HG03460 (cell line): Measurements from ENCODE around the gene SENP8.

Experiments used
- ATAC-seq: cut with Tn5 transposase; IDR thresholded peaks from one replicate; pipeline ENCODE4 v1.9.1; 2021; ENCODE audit not compliant: unreplicated experiment

Gene SENP8

DNA sequence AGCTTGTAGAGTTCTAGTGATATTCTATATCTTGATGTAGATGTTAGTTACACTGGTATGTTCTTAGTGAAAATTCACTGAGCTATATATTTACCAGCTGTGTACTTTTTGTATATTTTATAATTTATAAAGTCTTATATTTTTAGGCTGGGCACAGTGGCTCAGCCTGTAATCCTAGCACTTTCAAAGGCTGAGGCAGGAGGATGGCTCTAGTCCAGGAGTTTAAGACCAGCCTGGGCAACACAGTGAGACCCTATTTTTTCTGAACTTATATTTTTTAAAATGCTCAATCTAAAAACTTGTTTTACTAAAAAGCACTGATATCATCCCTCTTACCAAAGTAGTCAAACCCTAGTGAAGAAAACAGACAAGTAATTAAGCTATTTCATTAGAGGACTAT is 5.4 kb upstream of the SENP8 start:
- no peak for ATAC-seq

DNA sequence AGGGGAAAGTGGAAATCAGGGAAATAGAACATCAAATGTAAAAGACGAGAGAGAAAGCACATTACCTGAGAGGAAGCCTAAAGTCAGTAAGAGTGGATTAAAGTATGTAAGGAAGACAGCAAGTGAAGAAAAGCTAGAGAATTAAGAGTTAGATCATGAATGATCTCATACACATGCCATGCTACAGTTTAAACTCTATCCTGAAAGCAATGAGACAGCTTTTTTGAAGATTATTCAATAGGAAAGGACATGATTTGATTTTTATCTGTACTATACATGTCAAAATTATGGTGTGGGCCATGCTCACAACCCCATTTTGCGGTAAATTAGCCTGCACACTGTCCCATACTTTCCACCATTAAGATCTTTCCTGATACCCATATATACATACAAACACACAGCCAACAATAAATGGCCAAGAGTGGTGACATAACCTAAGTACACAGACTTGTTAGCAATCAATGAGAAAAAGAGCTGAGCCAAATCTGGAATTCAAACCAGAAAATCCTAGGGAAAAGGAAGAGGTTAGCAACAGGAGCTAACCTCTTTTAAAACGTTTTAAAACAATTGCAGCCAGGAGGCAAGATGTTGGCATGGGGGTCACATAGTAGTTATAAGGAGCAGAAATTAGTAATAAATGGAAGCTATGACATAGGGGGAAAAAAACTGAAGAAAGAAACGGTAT is 4.7 kb upstream of the SENP8 start:
- ATAC-seq: no peak

DNA sequence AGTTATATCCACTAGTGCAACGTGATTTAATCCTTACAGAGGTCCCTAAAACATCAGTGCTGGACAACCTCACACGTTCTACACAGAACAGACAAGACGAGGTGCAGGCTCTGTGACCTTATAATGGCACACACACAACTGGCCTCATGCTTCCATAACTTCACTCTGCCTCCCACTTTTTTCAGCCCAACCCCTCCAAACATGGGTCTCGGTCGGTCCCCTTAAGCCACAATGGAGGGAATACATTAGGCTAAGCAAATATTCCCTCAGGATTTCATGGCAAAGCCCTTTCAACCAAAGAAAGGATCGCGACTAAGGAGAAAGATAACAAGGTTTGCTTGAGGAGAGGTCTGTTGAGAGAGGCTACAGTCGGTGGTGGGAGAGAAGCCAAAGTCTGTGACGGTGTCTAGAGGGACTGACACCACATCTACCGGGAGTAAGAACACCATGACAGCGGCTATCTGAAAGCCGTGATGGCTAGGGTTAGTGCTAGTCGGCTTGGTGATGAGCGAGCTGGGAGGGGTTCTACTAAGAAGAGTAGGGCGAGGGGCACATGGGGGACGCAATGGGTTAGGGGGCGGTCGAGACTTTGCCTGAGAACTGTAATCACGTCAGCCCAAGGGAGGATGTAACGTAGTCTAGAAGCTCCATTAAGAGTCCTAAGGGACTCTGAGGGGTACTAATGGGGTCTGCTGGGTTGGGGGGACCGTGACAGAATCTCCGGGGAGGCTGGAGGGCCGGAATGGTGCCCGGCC is 1.3 kb upstream of the SENP8 start:
- ATAC-seq: peak; percentile 10

DNA sequence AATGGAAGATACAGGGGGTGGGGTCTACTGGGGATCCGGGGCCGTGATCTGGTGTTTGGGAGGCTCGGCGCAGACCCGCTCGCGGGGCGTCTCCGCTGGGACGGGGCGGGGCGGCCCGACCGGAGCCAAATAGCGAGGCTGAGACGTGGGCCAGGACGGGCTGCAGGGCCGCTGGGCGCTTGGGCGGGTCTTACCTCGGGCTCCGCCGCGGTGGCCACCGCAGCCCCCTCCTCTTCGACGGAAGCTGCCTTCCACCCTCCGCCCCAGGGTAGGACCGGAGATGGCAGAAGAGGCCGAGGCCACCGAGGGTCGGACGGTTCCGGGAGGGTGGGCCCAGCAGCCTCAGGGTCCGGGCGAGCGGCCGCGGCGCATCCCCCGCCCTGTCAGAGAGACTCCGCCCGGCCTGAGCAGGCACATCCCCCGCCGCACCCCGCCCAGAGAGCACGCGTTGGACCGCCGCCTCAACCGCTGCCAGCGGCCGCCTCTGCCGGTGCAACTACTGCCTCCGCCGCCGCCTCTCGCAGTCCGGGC is 652 bp upstream of the SENP8 start:
- ATAC-seq: peak; percentile 58

DNA sequence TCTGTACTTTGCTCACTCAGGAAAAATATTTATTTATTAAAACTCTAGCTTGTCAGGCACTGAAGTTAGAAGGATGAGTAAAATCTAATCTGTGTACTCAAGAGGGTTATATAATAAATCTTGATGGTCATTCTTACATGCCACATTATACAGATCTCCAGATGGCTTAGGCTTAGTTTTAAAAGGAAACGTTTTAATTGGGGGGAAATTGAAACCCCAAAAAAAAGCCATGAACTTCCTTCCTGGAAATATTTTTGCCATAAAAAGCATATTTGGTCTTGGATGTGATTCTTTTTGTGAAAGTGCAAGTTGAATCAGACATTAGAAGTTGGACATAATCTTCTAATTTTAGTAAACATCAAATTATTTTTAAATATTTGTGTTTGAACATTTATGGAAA is 6.0 kb downstream of the SENP8 start:
- no peak for ATAC-seq

DNA sequence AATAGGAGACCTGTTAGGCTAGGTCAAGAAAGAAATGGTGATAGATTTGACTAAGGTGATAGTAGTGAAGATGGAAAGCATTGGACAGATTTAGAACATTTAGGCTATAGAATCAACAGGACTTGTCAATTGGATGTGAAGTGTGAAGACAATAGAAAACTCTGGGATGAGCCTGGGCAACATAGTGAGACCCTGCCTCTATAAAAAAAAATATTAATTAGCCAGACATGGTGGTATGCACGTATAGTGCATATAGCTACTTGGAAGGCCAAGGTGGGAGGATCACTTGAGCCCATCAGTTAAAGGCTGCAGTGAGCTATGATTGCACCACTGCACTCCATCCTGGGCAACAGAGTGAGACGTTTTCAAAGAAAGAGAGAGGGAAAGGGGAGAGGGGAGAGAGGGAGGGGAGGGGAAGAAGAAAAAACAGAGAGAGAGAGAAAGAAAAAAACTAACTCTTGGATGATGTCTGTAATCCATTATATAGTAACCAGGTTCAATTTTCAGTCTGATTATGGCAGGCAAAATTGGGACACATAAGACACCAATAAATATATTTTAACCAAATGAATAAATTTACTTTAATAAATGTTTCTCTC is 9.6 kb downstream of the SENP8 start:
- no peak for ATAC-seq

DNA sequence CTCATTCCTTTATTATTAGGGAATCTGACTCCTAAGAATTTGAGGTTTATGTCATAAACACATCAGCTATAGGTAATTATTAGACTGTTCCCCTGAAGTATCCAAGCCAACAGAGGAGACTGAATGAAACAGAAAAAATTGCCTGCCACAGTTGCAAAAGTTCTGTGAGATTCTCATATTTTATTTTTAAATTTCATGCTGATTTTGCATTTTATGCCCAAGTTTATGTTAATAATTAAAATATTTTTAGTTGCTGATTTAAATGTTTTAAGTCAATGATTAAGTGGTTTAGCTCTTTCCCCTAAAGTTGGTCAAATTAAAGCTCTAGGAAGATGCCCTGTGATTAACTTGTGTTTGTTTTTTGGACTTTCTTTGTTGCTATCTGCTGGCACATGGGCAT is 10.2 kb downstream of the SENP8 start:
- no peak for ATAC-seq

DNA sequence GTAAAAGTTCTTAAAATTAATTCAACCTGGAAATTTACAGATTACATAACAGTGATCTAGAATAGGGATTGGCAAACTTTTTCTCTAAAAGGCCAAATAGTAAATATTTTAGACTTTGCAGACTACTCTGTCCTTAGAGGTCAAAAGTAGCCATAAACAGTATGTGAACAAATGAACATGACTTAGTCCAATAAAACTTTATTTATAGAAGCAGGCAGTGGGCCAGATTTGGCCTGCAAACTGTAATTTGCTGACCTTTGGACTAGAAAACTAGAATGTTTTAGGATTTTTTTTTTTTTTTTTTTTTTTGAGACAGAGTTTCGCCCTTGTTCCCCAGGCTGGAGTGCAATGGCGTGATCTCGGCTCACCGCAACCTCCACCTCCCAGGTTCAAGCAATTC is 12.1 kb downstream of the SENP8 start:
- no peak for ATAC-seq

DNA sequence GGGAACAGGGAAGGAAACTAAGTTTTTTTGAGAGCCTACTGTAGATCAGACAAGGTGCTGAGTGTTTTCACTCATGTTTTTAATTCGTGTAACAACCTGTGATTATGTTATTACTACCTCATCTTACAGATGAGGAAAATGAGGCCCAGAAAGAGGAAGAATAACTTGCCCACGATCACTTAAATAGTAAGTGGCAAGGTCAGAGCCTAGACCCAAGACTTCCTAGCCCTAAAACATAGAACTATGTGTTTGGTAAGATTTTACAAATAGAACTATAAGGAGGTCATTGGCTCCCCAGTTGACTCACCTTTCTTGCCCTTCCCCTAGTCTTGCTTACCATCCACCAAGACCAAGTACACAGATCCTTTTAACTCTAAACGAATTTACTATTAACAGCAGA is 13.7 kb downstream of the SENP8 start:
- no peak for ATAC-seq

DNA sequence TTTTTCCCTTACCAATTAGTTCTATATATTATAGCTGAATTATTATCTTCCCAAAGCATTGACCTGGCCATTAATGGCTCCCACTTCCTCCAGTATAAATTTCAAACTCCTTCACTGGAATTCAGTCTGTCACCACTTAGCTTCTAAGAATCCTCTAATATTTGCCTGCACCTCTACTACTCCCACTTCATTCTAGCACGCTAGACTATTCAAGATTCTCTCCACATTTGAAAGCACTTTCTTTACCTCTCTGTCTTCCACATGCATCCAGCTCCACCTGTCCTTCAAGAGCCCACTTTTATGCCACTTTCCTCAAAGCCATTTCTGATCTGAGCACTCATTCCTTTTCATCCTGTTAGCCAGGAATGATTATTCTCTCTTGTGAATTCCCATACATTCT is 15.0 kb downstream of the SENP8 start:
- ATAC-seq: no peak

DNA sequence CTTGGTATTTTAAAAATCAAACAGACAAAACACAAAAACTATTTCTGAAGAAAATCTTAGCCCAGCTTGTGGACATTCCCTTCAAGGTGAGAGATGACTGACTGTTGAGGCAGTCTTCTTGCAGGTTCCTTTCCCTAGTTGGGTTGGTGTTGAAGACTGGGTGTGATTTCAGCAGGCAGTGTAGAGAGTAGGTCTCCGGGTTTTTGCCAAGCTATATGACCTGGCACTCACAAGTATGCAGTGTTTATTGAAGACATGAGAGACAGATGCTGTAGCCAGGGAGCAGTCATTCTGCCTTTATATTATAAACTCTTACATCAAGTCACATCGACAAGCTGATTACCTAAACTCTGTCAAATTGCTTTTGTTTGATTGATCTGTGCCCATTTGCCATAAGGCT is 17.5 kb downstream of the SENP8 start:
- ATAC-seq: no peak

DNA sequence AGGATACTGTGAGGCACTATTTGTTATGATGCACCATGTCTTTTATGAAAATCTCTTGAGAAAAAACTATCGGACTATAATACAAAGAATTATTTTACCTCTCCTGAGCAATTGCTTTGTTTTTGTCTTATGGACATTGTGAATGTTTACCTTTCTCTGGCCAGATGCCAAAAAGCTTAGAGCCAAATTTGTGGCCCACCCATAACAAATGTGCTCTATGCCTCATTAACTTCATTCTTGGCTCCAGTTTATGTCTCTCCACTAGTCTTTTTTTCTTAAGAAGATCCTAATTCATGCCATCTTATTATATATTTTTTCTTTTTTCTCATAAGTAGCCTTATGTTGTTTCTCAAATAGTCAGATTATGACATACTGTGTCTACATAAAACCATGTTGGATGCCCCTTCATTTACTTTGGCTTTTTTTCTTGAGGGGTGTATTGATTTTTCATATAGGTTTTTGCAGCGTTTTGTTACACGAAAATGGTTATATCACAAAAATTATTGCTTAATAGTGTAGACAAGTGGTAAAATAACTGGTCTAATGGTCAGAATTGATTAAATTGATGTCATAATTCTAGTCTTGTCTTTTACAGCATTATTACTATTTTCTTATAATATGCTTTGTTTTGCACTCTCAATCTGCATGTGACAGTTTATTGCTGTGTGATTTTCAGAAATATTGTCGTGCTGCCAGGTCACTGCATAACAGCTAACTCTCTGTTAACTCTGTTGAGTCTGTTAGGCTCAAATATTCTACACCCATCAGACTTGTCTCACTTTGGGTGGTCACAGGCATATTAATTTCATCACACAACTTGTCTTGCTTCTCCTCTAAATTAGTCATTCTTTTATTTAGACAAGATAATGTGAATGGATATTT is 18.2 kb downstream of the SENP8 start:
- ATAC-seq: no peak

DNA sequence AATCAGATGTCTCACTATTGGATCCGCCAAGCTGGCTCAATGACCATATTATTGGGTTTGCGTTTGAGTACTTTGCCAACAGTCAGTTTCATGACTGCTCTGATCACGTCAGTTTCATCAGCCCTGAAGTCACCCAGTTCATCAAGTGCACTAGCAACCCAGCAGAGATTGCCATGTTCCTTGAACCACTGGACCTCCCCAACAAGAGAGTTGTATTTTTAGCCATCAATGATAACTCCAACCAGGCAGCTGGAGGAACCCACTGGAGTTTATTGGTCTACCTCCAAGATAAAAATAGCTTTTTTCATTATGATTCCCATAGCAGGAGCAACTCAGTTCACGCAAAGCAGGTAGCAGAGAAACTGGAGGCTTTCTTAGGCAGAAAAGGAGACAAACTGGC is 21.5 kb downstream of the SENP8 start:
- ATAC-seq: no peak

DNA sequence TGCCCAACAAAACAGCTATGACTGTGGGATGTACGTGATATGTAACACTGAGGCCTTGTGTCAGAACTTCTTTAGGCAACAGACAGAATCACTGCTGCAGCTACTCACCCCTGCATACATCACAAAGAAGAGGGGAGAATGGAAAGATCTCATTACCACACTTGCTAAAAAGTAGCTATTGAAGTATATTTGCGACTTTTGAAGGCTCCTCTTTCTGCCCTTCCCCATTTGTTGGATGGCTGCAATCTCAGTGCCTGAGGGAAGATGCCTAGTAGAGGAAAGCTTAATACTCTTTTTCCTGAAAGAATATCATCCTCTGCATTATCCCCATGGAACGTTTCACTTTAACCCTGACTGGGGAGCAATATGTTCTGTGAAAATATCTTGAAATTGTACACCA is 21.9 kb downstream of the SENP8 start:
- no peak for ATAC-seq

DNA sequence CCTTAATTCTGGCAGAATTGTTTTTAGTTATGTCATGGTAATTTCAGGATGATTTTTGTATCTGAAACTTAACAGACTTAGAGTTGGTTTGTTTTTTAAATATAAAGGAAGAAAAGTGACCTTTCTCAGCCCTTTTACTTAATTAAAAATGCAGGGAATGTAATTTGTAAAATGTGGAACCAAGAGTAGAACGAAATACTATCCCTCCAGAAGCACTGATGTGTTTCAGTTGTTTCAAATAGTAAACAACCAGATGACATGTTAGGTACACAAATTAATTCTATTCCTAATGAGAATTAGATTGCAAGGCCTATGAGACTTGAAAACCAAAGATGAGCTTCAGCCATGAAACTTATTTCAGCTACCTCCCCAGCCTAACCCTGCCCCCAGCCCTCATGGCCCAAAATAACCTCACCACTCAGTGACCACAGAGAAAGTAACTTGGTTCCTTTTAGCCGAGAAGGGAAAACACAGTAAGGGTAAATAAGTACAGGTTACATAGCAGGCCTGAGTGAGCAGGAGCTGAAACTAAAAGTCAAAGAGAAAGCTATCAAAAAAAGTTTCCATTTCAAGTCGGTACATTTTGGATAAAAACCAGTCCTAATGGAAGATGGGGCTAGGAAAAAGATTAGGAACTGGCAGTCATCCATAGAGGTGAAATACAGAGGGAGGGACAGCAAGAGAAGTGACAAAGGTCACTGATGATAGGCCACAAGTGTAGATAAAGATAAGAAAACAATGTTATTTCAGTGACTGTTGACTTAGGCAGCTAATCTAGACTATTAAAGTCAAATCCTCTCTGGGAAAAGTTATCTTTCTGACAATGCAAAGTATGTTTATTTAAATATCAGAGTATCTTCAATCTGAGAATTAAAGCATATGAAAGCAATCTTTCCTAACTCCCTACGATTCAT is 23.2 kb downstream of the SENP8 start:
- peak; percentile 100 for ATAC-seq

DNA sequence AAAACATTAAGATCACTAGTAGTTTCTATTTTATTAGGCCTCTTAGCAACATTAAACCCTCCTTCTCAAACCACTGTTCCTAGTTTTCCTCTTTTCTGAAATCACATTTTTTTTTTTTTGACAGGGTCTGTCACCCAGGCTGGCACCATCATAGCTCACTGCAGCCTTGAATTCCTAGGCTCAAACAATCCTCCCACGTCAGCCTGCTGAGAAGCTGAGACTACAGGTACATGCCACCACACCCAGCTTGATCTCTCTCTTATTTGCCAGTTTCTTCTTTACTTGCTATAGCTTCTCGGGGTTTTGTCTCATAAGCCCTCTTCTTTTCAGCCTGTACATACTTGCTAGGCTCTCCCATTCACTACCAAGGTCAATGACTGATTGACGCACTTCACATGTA is 28.0 kb downstream of the SENP8 start:
- no peak for ATAC-seq

DNA sequence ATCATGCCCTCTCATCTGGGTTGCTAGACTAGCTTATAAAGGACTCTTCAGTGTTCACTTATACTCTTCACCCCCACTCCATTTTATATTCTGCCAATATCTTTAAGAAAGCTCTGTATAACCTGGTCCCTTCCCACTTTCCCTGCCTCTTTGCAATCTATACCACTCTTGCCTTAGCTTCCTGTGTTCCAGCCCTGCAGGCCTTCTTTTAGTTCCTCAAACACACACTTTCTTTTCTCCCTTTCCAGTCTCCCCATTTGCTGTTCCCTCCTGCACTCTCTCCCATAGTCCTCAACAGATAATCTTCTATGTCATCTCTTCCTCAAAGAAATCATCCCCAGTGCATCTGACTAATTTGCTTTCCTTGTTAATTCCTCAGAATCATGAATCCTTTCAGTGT is 28.7 kb downstream of the SENP8 start:
- no peak for ATAC-seq

DNA sequence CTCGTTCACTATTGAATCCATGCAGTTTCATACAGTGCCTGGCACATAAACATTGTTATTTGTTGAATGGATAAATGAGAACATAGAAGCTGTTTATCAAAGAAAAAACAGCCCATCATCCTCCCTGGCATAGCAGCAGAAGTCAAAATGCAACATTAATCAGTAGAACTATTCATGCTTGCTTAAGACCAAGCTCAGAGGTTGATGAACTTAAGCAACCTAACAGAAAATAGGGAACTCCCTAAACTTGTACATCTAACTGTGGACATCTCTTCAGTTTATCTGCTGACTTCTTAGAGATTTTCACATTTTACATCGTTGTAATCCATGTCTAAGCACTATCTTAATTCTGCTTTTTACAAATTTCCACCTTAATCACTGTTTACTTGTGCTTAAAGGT is 29.2 kb downstream of the SENP8 start:
- no peak for ATAC-seq

DNA sequence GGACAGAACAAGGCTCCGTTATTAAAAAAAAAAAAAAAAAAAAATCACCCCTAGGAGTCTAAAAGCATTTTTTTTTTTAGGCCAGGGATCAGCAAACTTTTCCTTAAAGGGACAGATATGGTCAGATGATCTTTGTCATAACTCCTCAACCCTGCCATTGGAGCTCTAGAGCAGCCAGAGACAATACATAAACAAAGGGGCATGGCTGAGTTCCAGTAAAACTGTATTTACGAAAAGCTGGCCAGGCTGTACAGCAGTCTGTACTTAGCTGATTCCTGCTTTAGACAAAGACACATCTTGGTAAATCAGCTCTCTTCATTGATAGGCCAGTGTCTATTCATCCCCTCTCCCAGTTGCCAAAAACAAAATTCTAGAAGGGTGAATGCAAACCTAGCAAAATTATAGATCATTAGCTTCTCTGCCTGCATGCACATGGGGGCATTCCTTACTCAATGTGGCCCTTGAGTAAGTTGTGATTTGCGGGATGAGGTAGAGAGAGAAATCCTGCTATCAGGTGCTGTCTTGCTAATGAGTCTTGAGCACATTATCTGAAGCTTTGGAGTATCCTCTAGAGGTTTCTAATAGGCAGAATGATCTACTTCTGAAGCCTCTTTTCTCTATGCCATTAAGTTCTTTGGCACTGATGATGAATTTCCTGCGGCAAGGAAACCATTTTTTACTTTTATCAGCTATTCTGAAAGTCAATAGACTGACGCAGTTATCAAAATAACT is 35.2 kb downstream of the SENP8 start:
- no peak for ATAC-seq

DNA sequence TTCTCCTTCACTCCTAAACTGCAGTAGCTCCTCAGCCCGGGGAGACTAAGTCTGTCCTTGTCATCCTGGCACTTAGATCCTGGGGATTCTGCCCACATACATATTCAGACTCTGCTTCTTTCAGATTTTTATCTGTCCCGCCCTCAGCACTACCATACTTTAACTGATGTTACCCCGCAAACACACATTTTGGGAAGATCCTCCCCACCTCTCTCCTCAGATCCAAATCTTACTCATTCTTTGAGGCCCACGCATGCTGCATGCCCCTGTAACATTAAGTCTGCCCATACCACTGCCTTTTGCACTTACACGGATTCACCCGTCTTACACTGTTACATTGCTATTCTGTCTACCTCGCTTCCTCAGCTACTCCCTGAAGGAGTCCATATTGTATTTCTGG is 36.1 kb downstream of the SENP8 start:
- ATAC-seq: no peak
